ENCODE results near the gene SORCS2. TPM values are rescaled to one million over a fixed set of nuclear protein-coding genes. Genes with fewer than 3 reads are reported as not detected.

The SORCS2 gene
- total and polyA plus RNA-seq, 2 of the 8 experiments (the other 6 are each of a cell fraction or from before 2014, with no cell fraction given), result 0.36 to 1.8 TPM

- Histone ChIP-seq H2AK5ac (ENCODE audit: low read depth, low read length) (no peak overlapping the region), H3K9me3 (ENCODE audit: insufficient read depth in 2 of 2, low read depth in 1 of 2, low read length in 1 of 2) (no peaks in the 10 kb centered on the region), H4K20me1 (replicated peaks in 1 of 2; ENCODE audit: control insufficient read depth in 1 of 2, insufficient read depth in 2 of 2, low read length in 2 of 2) (peaks cover 0 to 2% of the 10 kb centered on the region in 2 experiments), H3K27ac (ENCODE audit: low read depth, low read length) (no peak overlapping the region), H2BK20ac (ENCODE audit: low read length) (no peak overlapping the region), H3K56ac (replicated peaks; ENCODE audit: insufficient read length, low read depth, low read length) (no peak overlapping the region), H4K5ac (ENCODE audit: insufficient read length, low read depth, low read length) (no peak overlapping the region), H2AFZ (ENCODE audit: low read length) (no peak overlapping the region), H3K79me1 (ENCODE audit: low read depth, low read length) (no peaks in the 10 kb centered on the region), H3K4me2 (ENCODE audit: insufficient read depth in 1 of 2, low read depth in 2 of 2, low read length in 2 of 2) (no peak overlapping the region), H3K27me3 (replicated peaks in 1 of 4; ENCODE audit: control insufficient read depth in 3 of 4, extremely low read depth in 1 of 4, insufficient read depth in 3 of 4, low read length in 3 of 4) (no peaks in the 10 kb centered on the region), H3K23me2 (ENCODE audit: low read depth, low read length) (no peaks in the 10 kb centered on the region), H3K14ac (ENCODE audit: insufficient read length) (no peak overlapping the region), H3K4ac (replicated peaks; ENCODE audit: insufficient read length, low read depth, low read length) (no peak overlapping the region), H2BK15ac (ENCODE audit: low read length) (no peak overlapping the region), H2BK5ac (ENCODE audit: low read depth, low read length) (no peak overlapping the region), H3K36me3 (ENCODE audit: control insufficient read depth in 2 of 4, insufficient read depth in 4 of 4, low read length in 3 of 4) (peaks cover 0 to 1% (median 0%) of the 10 kb centered on the region in 4 experiments; a peak in 2 of 8 replicates), H3K23ac (ENCODE audit: insufficient read length) (no peak overlapping the region), H3K4me3 (ENCODE audit: extremely low read depth in 1 of 4, insufficient read depth in 2 of 4, low read depth in 3 of 4, low read length in 4 of 4) (no peak overlapping the region), H3K79me2 (ENCODE audit: control insufficient read depth in 1 of 2, insufficient read depth in 2 of 2, low read length in 2 of 2) (no peaks in the 10 kb centered on the region), H3K9ac (replicated peaks in 1 of 4; ENCODE audit: extremely low read depth in 1 of 4, low read depth in 3 of 4, low read length in 3 of 4) (no peak overlapping the region), H4K91ac (replicated peaks; ENCODE audit: insufficient read length, low read length) (peak overlapping the region; percentile 52), H2BK120ac (replicated peaks; ENCODE audit: low read depth, low read length) (no peak overlapping the region), H3K4me1 (replicated peaks in 1 of 4; ENCODE audit: control insufficient read depth in 3 of 4, insufficient read depth in 4 of 4, low read length in 3 of 4) (no peaks in the 10 kb centered on the region), H2BK12ac (ENCODE audit: low read depth, low read length) (no peak overlapping the region), H3K18ac (ENCODE audit: extremely low read depth, low read length) (no peak overlapping the region), H4K8ac (ENCODE audit: extremely low read depth, insufficient read depth, low read length) (no peak overlapping the region)
- CTCF ChIA-PET (ENCODE audit: partially characterized antibody), result interaction anchor here (1.1 to 3.8 kb wide), 3 partner anchors 18 to 22 kb away, joined by 3 to 15 read pairs (median 4); no protein-coding TSS in a partner anchor
- TF ChIP-seq KDM4A (IDR thresholded peaks at IDR 0.05; ENCODE audit: low read depth, low read length, severe bottlenecking) (no peak), YY1 (IDR thresholded peaks at IDR 0.05; ENCODE audit: low read depth, low read length) (no peak)
- POLR2A ChIA-PET (ENCODE audit: partially characterized antibody), result no interaction called here
- DNase-seq (ENCODE audit: low read depth in 1 of 2, low spot score in 2 of 2), result no peak
- 91% methylated on average over 8 of the region's 8 CpGs; no CpG with 5 or more reads in 1 of the 2 experiments for WGBS, 2 experiments (ENCODE audit: extremely low coverage in 1 of 2, insufficient coverage in 1 of 2, insufficient read length in 1 of 2, insufficient replicate concordance in 2 of 2, low coverage in 1 of 2, low lambda C conversion rate in 2 of 2, missing lambda C conversion rate in 1 of 2)
- no peak for FAIRE-seq
These were observed 591.2 kb downstream of the SORCS2 start for GRCh38 chr4:7783541-7783940.
